Activated CD8-positive, alpha-beta memory T cell treated with anti-CD3 and anti-CD28 coated beads for 4 hours (primary cell): ENCODE measurements around the gene JMY.
"Not testable (repeated sequence)": the region's sequence is repeated elsewhere in the genome, so short reads cannot be mapped to it uniquely, and the experiment has no call there.

Experiments used
- DNase-seq, 2 donors: peaks; one replicate each; pipeline ENCODE4 v3.0.0-alpha.2; 2020; ENCODE audit warnings: low read depth in 2 of 2

JMY gene

GRCh38 chr5:79237740-79238560 lies 2.0 kb downstream of the JMY start:
- no peak for DNase-seq

GRCh38 chr5:79240561-79240960 lies 4.6 kb downstream of the JMY start:
- no peak for DNase-seq

- DNase-seq: no peak
Measured at GRCh38 chr5:79241535-79241979, 5.6 kb downstream of the JMY start.

- no peak for DNase-seq
Measured at GRCh38 chr5:79242242-79243039, 6.5 kb downstream of the JMY start.

- no peak for DNase-seq
Measured at GRCh38 chr5:79243224-79243623, 7.3 kb downstream of the JMY start.

GRCh38 chr5:79254067-79254466 lies 18.1 kb downstream of the JMY start:
- DNase-seq: not testable (repeated sequence)

- DNase-seq: no peak
Measured at GRCh38 chr5:79255786-79256557, 20.0 kb downstream of the JMY start.

GRCh38 chr5:79256563-79256962 lies 20.6 kb downstream of the JMY start:
- no peak for DNase-seq

- DNase-seq: no peak
Measured at GRCh38 chr5:79257314-79257713, 21.4 kb downstream of the JMY start.

- no peak for DNase-seq
Measured at GRCh38 chr5:79258801-79259200, 22.9 kb downstream of the JMY start.

- DNase-seq: no peak
Measured at GRCh38 chr5:79259383-79259782, 23.5 kb downstream of the JMY start.

- no peak for DNase-seq
Measured at GRCh38 chr5:79259810-79260209, 23.9 kb downstream of the JMY start.

- DNase-seq: no peak
Measured at GRCh38 chr5:79261897-79262296, 26.0 kb downstream of the JMY start.

GRCh38 chr5:79263290-79263689 lies 27.4 kb downstream of the JMY start:
- DNase-seq: no peak

- DNase-seq: no peak
Measured at GRCh38 chr5:79267180-79267579, 31.2 kb downstream of the JMY start.

GRCh38 chr5:79269733-79270166 lies 33.8 kb downstream of the JMY start:
- no peak for DNase-seq

- no peak for DNase-seq
Measured at GRCh38 chr5:79273341-79273740, 37.4 kb downstream of the JMY start.

GRCh38 chr5:79284846-79285245 lies 48.9 kb downstream of the JMY start:
- DNase-seq: no peak

GRCh38 chr5:79285285-79285684 lies 49.4 kb downstream of the JMY start:
- DNase-seq: no peak

- no peak for DNase-seq
Measured at GRCh38 chr5:79285833-79286232, 49.9 kb downstream of the JMY start.

- no peak for DNase-seq
Measured at GRCh38 chr5:79287380-79287779, 51.4 kb downstream of the JMY start.

- no peak for DNase-seq
Measured at GRCh38 chr5:79287907-79288306, 52.0 kb downstream of the JMY start.
